K562 (cell line): ENCODE measurements around the gene CCDC3. TPM values are rescaled to one million over a fixed set of nuclear protein-coding genes. Genes with fewer than 3 reads are reported as not detected.

Experiments used
- ATAC-seq: fragments of 200-7000 bp; cut with Tn5 transposase; 3 replicates; pipeline ENCODE4 v1.9.1; 2020; ENCODE audit warnings: moderate library complexity
- BruUV-seq: library from RNA; stranded (reverse); fragments of 400-500 nt; replicated peaks from 2 replicates; lab custom pipeline; 2021; lab: Mats Ljungman, UMichigan
- CTCF ChIA-PET: fragments of 300-600 bp; formaldehyde crosslinking; extraction: SDS; loops from one replicate; lab custom pipeline; 2021; ENCODE audit warnings: low intra/inter-chr PET ratio; lab: Yijun Ruan, JAX
- POLR2A ChIA-PET: fragments of 300-600, 350-650 bp; sonication (Branson Sonifier 250); formaldehyde crosslinking; extraction: SDS; loops from one replicate; lab custom pipeline; 2021; ENCODE audit warnings: antibody characterized with exemption, inconsistent platforms; lab: Yijun Ruan, JAX
- DNase-seq, 4 experiments: peaks; one replicate each; pipeline versions ENCODE4 v3.0.0 to v3.0.0-alpha.2; 2011 to 2018; ENCODE audit warnings: low spot score in 3 of 4, mixed read lengths in 3 of 4; ENCODE audit errors: extremely low read depth in 1 of 4
- FAIRE-seq: peaks from 2 replicates; lab custom pipeline; 2011; peaks lifted over from hg19 to GRCh38; lab: Jason Lieb, UNC
- H2AFZ ChIP-seq: 2 replicates; pipeline ENCODE4 v1.6.0; 2011; ENCODE audit warnings: low read depth, low read length, control low read depth, inconsistent platforms
- H3K27ac ChIP-seq: fragments of 200-600 bp; 3 replicates; pipeline ENCODE4 v1.8.0; 2011; ENCODE audit warnings: low read depth, mild to moderate bottlenecking, control low read depth, inconsistent platforms, low read length, moderate library complexity, mixed read lengths; ENCODE audit errors: extremely low read depth
- H3K27me3 ChIP-seq, 2 experiments: fragments of 300-600 bp in 1 of 2; 2 replicates in 1 of 2; 3 replicates in 1 of 2; pipeline versions ENCODE4 v1.6.0 to v1.8.0; 2011; ENCODE audit warnings: inconsistent platforms in 2 of 2, low read length in 2 of 2, mild to moderate bottlenecking in 1 of 2, mixed read lengths in 1 of 2, moderate library complexity in 1 of 2; ENCODE audit not compliant: control insufficient read depth in 2 of 2, insufficient read depth in 2 of 2
- H3K36me3 ChIP-seq: fragments of 300-600 bp; 3 replicates; pipeline ENCODE4 v1.8.0; 2011; ENCODE audit warnings: mild to moderate bottlenecking, low read length, inconsistent platforms; ENCODE audit not compliant: control insufficient read depth, insufficient read depth
- H3K4me1 ChIP-seq, 2 experiments: fragments of 200-600 bp in 1 of 2; replicated peaks in 1 of 2; 2 replicates in 1 of 2; 3 replicates in 1 of 2; pipeline versions ENCODE4 v1.5.1 to v1.8.0; 2011; ENCODE audit warnings: inconsistent platforms in 2 of 2, low read length in 2 of 2, mild to moderate bottlenecking in 1 of 2, mixed read lengths in 1 of 2, moderate library complexity in 1 of 2; ENCODE audit not compliant: control insufficient read depth in 2 of 2, insufficient read depth in 2 of 2
- H3K4me2 ChIP-seq: 2 replicates; pipeline ENCODE4 v1.6.1; 2011; ENCODE audit warnings: low read length, control low read depth, inconsistent platforms, mixed read lengths; ENCODE audit not compliant: insufficient read depth
- H3K4me3 ChIP-seq: fragments of 200-600 bp; sonication (generic), shearing (Covaris generic); 2 replicates; pipeline ENCODE4 v1.5.1; 2016; ENCODE audit warnings: control low read depth, inconsistent platforms
- H3K79me2 ChIP-seq: fragments of 200-600 bp; 3 replicates; pipeline ENCODE4 v1.8.0; 2011; ENCODE audit warnings: low read length, inconsistent platforms; ENCODE audit not compliant: control insufficient read depth, insufficient read depth
- H3K9ac ChIP-seq, 2 experiments: 2 replicates each; pipeline versions ENCODE4 v1.6.0 to v1.6.1; 2011; ENCODE audit warnings: low read depth in 2 of 2, low read length in 2 of 2, control low read depth in 1 of 2, inconsistent platforms in 1 of 2, mild to moderate bottlenecking in 1 of 2, mixed read lengths in 1 of 2; ENCODE audit not compliant: insufficient read depth in 1 of 2
- H3K9me1 ChIP-seq: one replicate; pipeline ENCODE4 v1.6.0; 2011; ENCODE audit warnings: inconsistent platforms, mild to moderate bottlenecking, low read length, moderate library complexity; ENCODE audit not compliant: control insufficient read depth, insufficient read depth
- H3K9me3 ChIP-seq: replicated peaks from 2 replicates; pipeline ENCODE4 v1.5.1; 2011; ENCODE audit warnings: low read depth, low read length, inconsistent platforms; ENCODE audit not compliant: control insufficient read depth, insufficient read depth
- H4K20me1 ChIP-seq: replicated peaks from 2 replicates; pipeline ENCODE4 v1.6.1; 2011; ENCODE audit warnings: low read length, inconsistent platforms, mixed read lengths; ENCODE audit not compliant: control insufficient read depth, insufficient read depth
- CSDE1 ChIP-seq, 2 experiments: fragments of 450-650 bp; IDR thresholded peaks; 2 replicates each; pipeline ENCODE4 v1.6.1; 2016; ENCODE audit warnings: mild to moderate bottlenecking in 1 of 2
- E2F3 ChIP-seq: fragments of 250-450 bp; sonication (Bioruptor Pico); IDR thresholded peaks from 2 replicates; pipeline ENCODE4 v1.4.0; 2020; ENCODE audit warnings: mild to moderate bottlenecking
- ELF1 ChIP-seq: fragments of 200-800 bp; sonication (Bioruptor generic); IDR thresholded peaks from 2 replicates; pipeline ENCODE4 v1.6.1; 2016; ENCODE audit warnings: missing genetic modification characterization, missing compliant biosample characterization
- RBM34 ChIP-seq: fragments of 200-400 bp; formaldehyde crosslinking; IDR thresholded peaks from 2 replicates; pipeline ENCODE4 v1.6.1; 2018; ENCODE audit warnings: low read length, borderline replicate concordance; ENCODE audit not compliant: insufficient read depth
- RREB1 ChIP-seq: fragments of 250-450 bp; sonication (Bioruptor Pico); IDR thresholded peaks from 2 replicates; pipeline ENCODE4 v1.4.0; 2020
- STAT5A ChIP-seq: IDR thresholded peaks from 2 replicates; pipeline ENCODE4 v1.6.1; 2012; ENCODE audit warnings: low read length, inconsistent platforms, borderline replicate concordance
- TCF7 ChIP-seq: sonication (generic); IDR thresholded peaks from 2 replicates; pipeline ENCODE4 v1.6.1; 2016; ENCODE audit warnings: antibody characterized with exemption, borderline replicate concordance
- ZFPM2 ChIP-seq: fragments of 250-450 bp; sonication (Bioruptor Pico); IDR thresholded peaks from 2 replicates; pipeline ENCODE4 v1.5.1; 2022; ENCODE audit warnings: mild to moderate bottlenecking
- WGBS: fragments of 100-300 bp; shearing (Covaris generic); methylation state at CpG from one replicate; pipeline ENCODE4 v1.1.6; 2016; ENCODE audit warnings: low coverage, mixed read lengths; ENCODE audit not compliant: insufficient coverage; ENCODE audit errors: missing lambda C conversion rate; 5-methylcytosine and 5-hydroxymethylcytosine counted together
- in situ Hi-C: fragments of 300-500 bp; cut with MboI; formaldehyde crosslinking; loops from 4 replicates; pipeline ENCODE4 v1.15.0; 2018; ENCODE audit warnings: inconsistent platforms, mixed read lengths
- intact Hi-C: fragments of 100-400 bp; cut with micrococcal nuclease; formaldehyde crosslinking; loops from 2 replicates; pipeline ENCODE4 v1.14.2; 2022
- polyA plus RNA-seq, 8 experiments: library from polyadenylated mRNA; depleted of rRNA in 4 of 8; stranded (reverse) in 5 of 8; unstranded in 3 of 8; fragments of >200 nt; fragmentation: Nextera tagmentation in 2 of 8; fragmentation: Illumina TruSeq in 1 of 8; extraction: Ambion mirVana in 2 of 8; extraction: Trizol in 1 of 8; gene quantifications; 2 replicates each; pipeline versions ENCODE4 v1.2.1 to v1.2.3, GENCODE V29; 2011 to 2014; ENCODE audit warnings: inconsistent platforms in 1 of 8, missing spikeins in 1 of 8
- total RNA-seq, 7 experiments: library from RNA; depleted of rRNA in 6 of 7; stranded (reverse); fragments of >200 nt in 6 of 7; fragmentation: Illumina TruSeq in 2 of 7; extraction: Trizol in 2 of 7; gene quantifications; 2 replicates each; pipeline versions ENCODE4 v1.2.1 to v1.2.3, GENCODE V29; 2011 to 2021; ENCODE audit warnings: low replicate concordance in 1 of 7

Gene CCDC3
- total and polyA plus RNA-seq, 9 of the 15 experiments (the other 6 are each of a cell fraction or from before 2014, with no cell fraction given) = not detected

GRCh38 chr10:12896251-12896650, 105.3 kb downstream of the CCDC3 start:
- Histone ChIP-seq H3K9ac (no peak overlapping the region), H3K4me3 (no peak overlapping the region), H3K9me3 (no peaks in the 10 kb centered on the region), H3K4me2 (no peak overlapping the region), H3K27ac (no peak overlapping the region), H3K27me3 (peaks cover 11 to 25% of the 10 kb centered on the region in 2 experiments; a peak in 4 of 5 replicates), H3K9me1 (no peaks in the 10 kb centered on the region), H3K79me2 (no peaks in the 10 kb centered on the region), H4K20me1 (no peaks in the 10 kb centered on the region; the same call in 1 of the 2 replicates), H2AFZ (no peak overlapping the region), H3K4me1 (no peaks in the 10 kb centered on the region), H3K36me3 (no peaks in the 10 kb centered on the region)
- no peak for FAIRE-seq
- DNase-seq = no peak
- ChIA-PET CTCF (no interaction called here), POLR2A (no interaction called here)
- no TSS peak for BruUV-seq
- no peak for ATAC-seq
- in situ Hi-C loops (no loop called here), intact Hi-C loops (no loop called here)
- TF ChIP-seq ELF1 (tag) (no peak), RBM34 (no peak), E2F3 (CRISPR knock-in tag) (no peak), TCF7 (no peak), STAT5A (no peak), CSDE1 (IDR thresholded peaks at IDR 0.05) (no peak), RREB1 (CRISPR knock-in tag) (no peak), ZFPM2 (CRISPR knock-in tag) (no peak)
- 2% methylated on average over 5 of the region's 5 CpGs for WGBS
